ENCODE data around the gene PDE2A. TPM values are rescaled to one million over a fixed set of nuclear protein-coding genes. Genes with fewer than 3 reads are reported as not detected.

PDE2A gene
- total RNA-seq, 1 donor = not detected

- DNase-seq (ENCODE audit: low read depth) = no peak
- TF ChIP-seq CTCF (IDR thresholded peaks at IDR 0.05; ENCODE audit: insufficient read depth, low read length) = no peak
- no peak overlapping the region for H3K4me3 ChIP-seq (ENCODE audit: low read depth, low read length)
Observed at GRCh38 chr11:72609476-72609875, 64.7 kb downstream of the PDE2A start.

GRCh38 chr11:72609045-72609444, 65.2 kb downstream of the PDE2A start:
- no peak overlapping the region for H3K4me3 ChIP-seq (ENCODE audit: low read depth, low read length)
- TF ChIP-seq CTCF (IDR thresholded peaks at IDR 0.05; ENCODE audit: insufficient read depth, low read length) = peak; percentile 70
- DNase-seq (ENCODE audit: low read depth) = peak; percentile 47

DNA sequence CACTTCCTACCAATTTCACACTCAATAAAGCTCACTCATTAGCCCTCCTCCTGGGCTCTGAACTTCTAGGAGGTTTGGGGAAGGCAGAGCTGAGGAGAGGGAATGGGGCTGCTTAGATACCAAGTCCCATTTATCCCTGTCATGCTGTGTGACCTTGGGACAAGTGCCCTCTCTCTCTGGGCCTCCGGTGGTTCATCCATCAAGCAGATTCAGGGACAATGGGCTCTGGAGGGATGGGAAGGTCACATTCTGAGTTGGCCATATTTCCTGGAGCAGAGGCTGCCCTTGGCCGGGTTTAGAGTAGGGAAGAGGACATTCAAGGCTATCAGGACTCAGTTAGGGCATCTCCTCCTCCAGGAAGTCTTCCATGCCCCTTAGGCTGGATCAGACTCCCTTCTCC, 66.7 kb downstream of the PDE2A start:
- no peak overlapping the region for H3K4me3 ChIP-seq (ENCODE audit: low read depth, low read length)
- no peak for TF ChIP-seq CTCF (IDR thresholded peaks at IDR 0.05; ENCODE audit: insufficient read depth, low read length)
- DNase-seq (ENCODE audit: low read depth) = no peak

DNA sequence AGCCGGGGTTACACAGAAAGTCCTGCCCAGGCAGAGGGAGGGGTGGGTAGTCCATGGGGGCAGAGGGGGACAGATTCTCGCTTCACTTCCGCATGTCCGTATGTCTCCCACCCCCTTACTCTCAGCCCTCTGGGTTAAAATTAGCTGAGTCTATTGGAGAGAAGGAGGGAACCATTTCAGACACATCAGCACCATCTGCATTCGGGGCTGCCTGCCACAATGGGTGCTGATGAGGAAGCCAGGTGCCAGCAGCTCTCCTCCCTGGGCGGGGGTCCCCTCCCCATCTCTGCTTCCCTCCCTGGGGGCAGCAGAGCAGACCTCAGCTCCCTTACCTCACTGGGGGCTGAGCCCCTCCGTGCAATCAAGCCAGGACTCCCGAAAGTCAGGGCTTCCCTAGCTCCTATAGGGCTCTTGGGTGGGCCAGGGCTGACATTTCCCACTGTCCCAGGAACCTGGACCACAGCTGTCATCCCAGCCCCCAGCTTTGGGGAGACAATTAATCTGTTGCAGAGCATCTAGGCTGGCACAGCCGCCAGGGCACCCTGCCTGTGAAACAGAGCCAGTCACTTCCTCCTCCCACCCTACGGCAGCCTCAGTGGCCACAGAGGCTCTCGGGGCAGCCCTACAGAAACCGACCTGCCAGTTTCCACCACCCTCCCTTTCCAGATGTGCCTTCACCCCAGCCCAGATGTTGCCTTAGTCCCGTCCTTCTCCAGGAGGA, 67.3 kb downstream of the PDE2A start:
- no peak for TF ChIP-seq CTCF (IDR thresholded peaks at IDR 0.05; ENCODE audit: insufficient read depth, low read length)
- no peak overlapping the region for H3K4me3 ChIP-seq (ENCODE audit: low read depth, low read length)
- no peak for DNase-seq (ENCODE audit: low read depth)

GRCh38 chr11:72605973-72606747, 68.1 kb downstream of the PDE2A start:
- peak; percentile 66 for DNase-seq (ENCODE audit: low read depth)
- no peak overlapping the region for H3K4me3 ChIP-seq (ENCODE audit: low read depth, low read length)
- no peak for TF ChIP-seq CTCF (IDR thresholded peaks at IDR 0.05; ENCODE audit: insufficient read depth, low read length)

- no peak for TF ChIP-seq CTCF (IDR thresholded peaks at IDR 0.05; ENCODE audit: insufficient read depth, low read length)
- H3K4me3 ChIP-seq (ENCODE audit: low read depth, low read length) = no peak overlapping the region
- DNase-seq (ENCODE audit: low read depth) = no peak
Observed at GRCh38 chr11:72604256-72604655, 70.0 kb downstream of the PDE2A start.
